Effector CD4-positive, alpha-beta T cell (primary cell): ENCODE data around the gene KCNAB1.
"Not testable (repeated sequence)": the region's sequence is repeated elsewhere in the genome, so short reads cannot be mapped to it uniquely, and the experiment has no call there.

Source experiments
- DNase-seq: peaks from one replicate; pipeline ENCODE4 v3.0.0-alpha.2; 2020

The KCNAB1 gene

GRCh38 chr3:156224046-156224445, 103.7 kb downstream of the KCNAB1 start:
- not testable (repeated sequence) for DNase-seq

- no peak for DNase-seq
Measured at GRCh38 chr3:156226676-156227420, 106.5 kb downstream of the KCNAB1 start.

GRCh38 chr3:156227704-156228103, 107.3 kb downstream of the KCNAB1 start:
- DNase-seq: no peak

- no peak for DNase-seq
Measured at GRCh38 chr3:156230278-156230900, 110.0 kb downstream of the KCNAB1 start.

GRCh38 chr3:156231221-156231620, 110.8 kb downstream of the KCNAB1 start:
- not testable (repeated sequence) for DNase-seq

GRCh38 chr3:156233876-156234275, 113.5 kb downstream of the KCNAB1 start:
- DNase-seq: no peak

GRCh38 chr3:156236556-156237260, 116.3 kb downstream of the KCNAB1 start:
- no peak for DNase-seq

- DNase-seq: no peak
Measured at GRCh38 chr3:156240642-156241041, 120.3 kb downstream of the KCNAB1 start.

GRCh38 chr3:156246961-156247725, 126.8 kb downstream of the KCNAB1 start:
- DNase-seq: no peak

- no peak for DNase-seq
Measured at GRCh38 chr3:156250550-156250949, 130.2 kb downstream of the KCNAB1 start.

- no peak for DNase-seq
Measured at GRCh38 chr3:156251424-156251823, 131.0 kb downstream of the KCNAB1 start.

GRCh38 chr3:156252656-156253055, 132.3 kb downstream of the KCNAB1 start:
- DNase-seq: no peak

GRCh38 chr3:156253150-156253549, 132.8 kb downstream of the KCNAB1 start:
- DNase-seq: no peak

GRCh38 chr3:156256256-156256655, 135.9 kb downstream of the KCNAB1 start:
- DNase-seq: no peak

- no peak for DNase-seq
Measured at GRCh38 chr3:156256945-156257344, 136.6 kb downstream of the KCNAB1 start.

- no peak for DNase-seq
Measured at GRCh38 chr3:156258301-156258700, 137.9 kb downstream of the KCNAB1 start.

- no peak for DNase-seq
Measured at GRCh38 chr3:156259896-156260295, 139.5 kb downstream of the KCNAB1 start.

- DNase-seq: no peak
Measured at GRCh38 chr3:156260331-156260730, 140.0 kb downstream of the KCNAB1 start.

- no peak for DNase-seq
Measured at GRCh38 chr3:156264771-156265170, 144.4 kb downstream of the KCNAB1 start.

- no peak for DNase-seq
Measured at GRCh38 chr3:156271508-156271907, 151.1 kb downstream of the KCNAB1 start.

- DNase-seq: no peak
Measured at GRCh38 chr3:156271995-156272719, 151.8 kb downstream of the KCNAB1 start.

GRCh38 chr3:156273111-156273694, 152.8 kb downstream of the KCNAB1 start:
- no peak for DNase-seq
